HepG2 (cell line): ENCODE results near the gene MAN2A2. TPM values are rescaled to one million over a fixed set of nuclear protein-coding genes. Genes with fewer than 3 reads are reported as not detected.

Experiments used
- ATAC-seq: fragments of 200-7000 bp; cut with Tn5 transposase; 3 replicates; pipeline ENCODE4 v1.9.1; 2020; ENCODE audit warnings: mild to moderate bottlenecking, moderate library complexity
- BruUV-seq: library from RNA; stranded (reverse); fragments of 400-500 nt; replicated peaks from 2 replicates; lab custom pipeline; 2021; lab: Mats Ljungman, UMichigan
- CTCF ChIA-PET: fragments of 300-600 bp; formaldehyde crosslinking; extraction: SDS; loops from one replicate; lab custom pipeline; 2021; ENCODE audit warnings: low total read pairs, inconsistent platforms, low intra/inter-chr PET ratio; lab: Yijun Ruan, JAX
- POLR2A ChIA-PET: fragments of 350-600 bp; sonication (Branson Sonifier 250); formaldehyde crosslinking; loops from one replicate; lab custom pipeline; 2020; ENCODE audit warnings: antibody characterized with exemption, inconsistent platforms; lab: Yijun Ruan, JAX
- DNase-seq: peaks from one replicate; pipeline ENCODE4 v3.0.0-alpha.2; 2015; ENCODE audit warnings: low spot score
- FAIRE-seq: peaks from 3 replicates; lab custom pipeline; 2011; peaks lifted over from hg19 to GRCh38; lab: Jason Lieb, UNC
- H2AFZ ChIP-seq: one replicate; pipeline ENCODE4 v1.6.1; 2011; ENCODE audit warnings: low read length, inconsistent platforms
- H3K27ac ChIP-seq: fragments of 300-600 bp; 3 replicates; pipeline ENCODE4 v1.8.0; 2011; ENCODE audit warnings: mixed run types, mild to moderate bottlenecking, mixed read lengths, low read length, inconsistent platforms; ENCODE audit not compliant: insufficient read depth; ENCODE audit errors: extremely low read length
- H3K27me3 ChIP-seq, 2 experiments: fragments of 200-600 bp in 1 of 2; 2 replicates in 1 of 2; 3 replicates in 1 of 2; pipeline versions ENCODE4 v1.6.0 to v1.8.0; 2011; ENCODE audit warnings: low read length in 2 of 2, mild to moderate bottlenecking in 2 of 2, moderate library complexity in 2 of 2, inconsistent platforms in 1 of 2; ENCODE audit not compliant: insufficient read depth in 2 of 2, control insufficient read depth in 1 of 2
- H3K36me3 ChIP-seq, 2 experiments: fragments of 200-600 bp in 1 of 2; replicated peaks in 1 of 2; 2 replicates in 1 of 2; 3 replicates in 1 of 2; pipeline versions ENCODE4 v1.5.1 to v1.8.0; 2011; ENCODE audit warnings: low read length in 2 of 2, inconsistent platforms in 1 of 2; ENCODE audit not compliant: insufficient read depth in 2 of 2, control insufficient read depth in 1 of 2
- H3K4me1 ChIP-seq: 2 replicates; pipeline ENCODE4 v1.5.1; 2012; ENCODE audit warnings: low read length, inconsistent platforms; ENCODE audit not compliant: insufficient read depth
- H3K4me2 ChIP-seq: 2 replicates; pipeline ENCODE4 v1.6.0; 2011; ENCODE audit warnings: low read depth, low read length, inconsistent platforms
- H3K4me3 ChIP-seq, 3 experiments: fragments of 200-600 bp in 1 of 3; sonication (generic), shearing (Covaris generic) in 1 of 3; replicated peaks in 1 of 3; 2 replicates each; pipeline ENCODE4 v1.5.1; 2011 to 2016; ENCODE audit warnings: low read length in 3 of 3, inconsistent platforms in 2 of 3, low read depth in 2 of 3, mild to moderate bottlenecking in 2 of 3, control low read depth in 1 of 3, mixed read lengths in 1 of 3; ENCODE audit not compliant: insufficient read depth in 1 of 3
- H3K79me2 ChIP-seq: one replicate; pipeline ENCODE4 v1.6.1; 2011; ENCODE audit warnings: low read length, inconsistent platforms; ENCODE audit not compliant: insufficient read depth
- H3K9ac ChIP-seq: 2 replicates; pipeline ENCODE4 v1.6.0; 2011; ENCODE audit warnings: mild to moderate bottlenecking, low read depth, low read length, inconsistent platforms; ENCODE audit not compliant: insufficient read depth
- H3K9me3 ChIP-seq: 2 replicates; pipeline ENCODE4 v1.5.1; 2012; ENCODE audit warnings: mild to moderate bottlenecking, low read length
- H4K20me1 ChIP-seq: 2 replicates; pipeline ENCODE4 v1.6.0; 2011; ENCODE audit warnings: inconsistent platforms, mild to moderate bottlenecking, low read length, moderate library complexity; ENCODE audit not compliant: insufficient read depth
- ARNT ChIP-seq: fragments of 450-650 bp; IDR thresholded peaks from 2 replicates; pipeline ENCODE4 v1.6.1; 2017
- BATF2 ChIP-seq: sonication (generic); formaldehyde crosslinking; IDR thresholded peaks from 2 replicates; pipeline ENCODE4 v1.8.0; 2022; ENCODE audit warnings: mild to moderate bottlenecking, missing genetic modification reagents, moderate library complexity
- HDAC6 ChIP-seq: fragments of 200-600 bp; sonication (generic); IDR thresholded peaks from 2 replicates; pipeline ENCODE4 v1.7.0; 2017; ENCODE audit warnings: mild to moderate bottlenecking, antibody characterized with exemption, low read length, low read depth
- KLF16 ChIP-seq, 2 experiments: sonication (generic) in 1 of 2; formaldehyde crosslinking in 1 of 2; IDR thresholded peaks; 2 replicates each; pipeline versions ENCODE4 v1.6.1 to v1.8.0; 2016 to 2023; ENCODE audit warnings: missing genetic modification reagents in 2 of 2, missing compliant biosample characterization in 1 of 2
- MLXIP ChIP-seq: sonication (generic); formaldehyde crosslinking; IDR thresholded peaks from 2 replicates; pipeline ENCODE4 v1.9.0; 2021; ENCODE audit warnings: missing genetic modification reagents, borderline replicate concordance
- TGIF2 ChIP-seq: IDR thresholded peaks from 2 replicates; pipeline ENCODE4 v1.6.1; 2016; ENCODE audit warnings: control low read depth, missing compliant biosample characterization
- ZNF20 ChIP-seq: sonication (generic); formaldehyde crosslinking; IDR thresholded peaks from 2 replicates; pipeline ENCODE4 v1.4.0; 2020; ENCODE audit warnings: mild to moderate bottlenecking, moderate library complexity, missing genetic modification reagents
- ZNF446 ChIP-seq: sonication (generic); formaldehyde crosslinking; IDR thresholded peaks from 2 replicates; pipeline ENCODE4 v1.5.0; 2020; ENCODE audit warnings: mild to moderate bottlenecking, missing genetic modification reagents
- ZNF567 ChIP-seq: sonication (generic); formaldehyde crosslinking; IDR thresholded peaks from 2 replicates; pipeline ENCODE4 v1.8.1; 2023; ENCODE audit warnings: mild to moderate bottlenecking, missing genetic modification reagents, borderline replicate concordance
- ZNF580 ChIP-seq: IDR thresholded peaks from 2 replicates; pipeline ENCODE4 v1.6.1; 2016; ENCODE audit warnings: low read depth, borderline replicate concordance
- ZNF629 ChIP-seq: sonication (generic); formaldehyde crosslinking; conservative IDR thresholded peaks from 2 replicates; pipeline ENCODE4 v1.5.0; 2020; ENCODE audit warnings: missing genetic modification reagents
- ZNF644 ChIP-seq: IDR thresholded peaks from 2 replicates; pipeline ENCODE4 v1.6.1; 2016; ENCODE audit warnings: low read depth
- ZNF674 ChIP-seq: sonication (generic); formaldehyde crosslinking; IDR thresholded peaks from 2 replicates; pipeline ENCODE4 v1.5.0; 2020; ENCODE audit warnings: low read depth, mild to moderate bottlenecking, missing genetic modification reagents
- ZNF772 ChIP-seq: sonication (generic); formaldehyde crosslinking; IDR thresholded peaks from 2 replicates; pipeline ENCODE4 v1.5.0; 2020; ENCODE audit warnings: mild to moderate bottlenecking, missing genetic modification reagents
- ZSCAN21 ChIP-seq: sonication (generic); formaldehyde crosslinking; IDR thresholded peaks from 2 replicates; pipeline ENCODE4 v1.8.0; 2022; ENCODE audit warnings: mild to moderate bottlenecking, missing genetic modification reagents, moderate library complexity, borderline replicate concordance
- WGBS: methylation state at CpG from one replicate; pipeline ENCODE4 v1.1.6; 2017; ENCODE audit warnings: low lambda C conversion rate; 5-methylcytosine and 5-hydroxymethylcytosine counted together
- in situ Hi-C: cut with HindIII; loops from 2 replicates; pipeline ENCODE4 v1.10.0; 2017; ENCODE audit warnings: low pct_unique_long_range_greater_than_20kb; ENCODE audit not compliant: extremely low pct_ligation_motif_present
- intact Hi-C: fragments of 100-400 bp; cut with micrococcal nuclease; formaldehyde crosslinking; loops from one replicate; pipeline ENCODE4 v1.10.0; 2022; ENCODE audit not compliant: unreplicated experiment
- polyA plus RNA-seq, 8 experiments: library from polyadenylated mRNA; depleted of rRNA in 3 of 8; stranded (reverse) in 7 of 8; unstranded in 1 of 8; fragments of >200 nt; fragmentation: Illumina TruSeq in 4 of 8; extraction: Trizol in 4 of 8; gene quantifications; 2 replicates each; pipeline versions ENCODE4 v1.2.1 to v1.2.3, GENCODE V29; 2011 to 2016; ENCODE audit warnings: low read depth in 4 of 8, missing spikeins in 1 of 8, mixed read lengths in 1 of 8; ENCODE audit not compliant: insufficient read depth in 1 of 8
- total RNA-seq, 5 experiments: library from RNA; depleted of rRNA; stranded (reverse); fragments of >200 nt; fragmentation: Illumina TruSeq; extraction: Trizol; gene quantifications; 2 replicates each; pipeline ENCODE4 v1.2.3, GENCODE V29; 2016; ENCODE audit warnings: low read depth in 1 of 5
- TF ChIP-seq, protein P1 (sequence below): sonication (generic); formaldehyde crosslinking; IDR thresholded peaks from 2 replicates; pipeline ENCODE4 v1.9.0; 2022; ENCODE audit warnings: low read depth, missing genetic modification reagents
- TF ChIP-seq, protein P2 (sequence below): sonication (generic); formaldehyde crosslinking; IDR thresholded peaks from 2 replicates; pipeline ENCODE4 v1.5.1; 2020; ENCODE audit warnings: missing genetic modification reagents, mild to moderate bottlenecking, borderline replicate concordance

The MAN2A2 gene
- total and polyA plus RNA-seq, 2 of the 13 experiments (the other 11 are each of a cell fraction or from before 2014, with no cell fraction given) = 17.5 to 51.5 TPM

DNA sequence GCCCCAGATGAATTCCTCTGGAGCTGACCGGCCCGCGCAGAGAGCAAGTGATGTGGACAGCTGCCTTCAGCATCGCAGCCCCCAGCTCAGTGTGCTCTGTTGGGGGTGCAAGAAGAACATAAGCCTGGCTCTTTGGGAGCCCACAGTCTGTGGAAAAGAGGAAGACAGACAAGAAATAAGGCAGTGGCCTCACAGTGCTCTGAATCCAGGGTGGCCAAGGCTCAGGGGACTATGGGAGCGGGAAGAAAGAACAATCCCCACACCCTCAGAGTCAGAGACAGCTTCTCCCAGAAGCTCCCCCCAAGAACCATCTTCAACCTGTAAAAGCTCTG, 29.5 kb downstream of the MAN2A2 start:
- intact Hi-C loops (loop anchor here (5.0 to 10.0 kb wide), 4 partner anchors 45 to 120 kb away; partner anchors contain the start of gene PRC1), in situ Hi-C loops (loop anchor here (25.0 kb wide), 1 partner anchor 330 kb away; no protein-coding TSS in a partner anchor)
- H2AFZ ChIP-seq = peak overlapping the region; percentile 45
- no peaks in the 10 kb centered on the region for H4K20me1 ChIP-seq
- no peaks in the 10 kb centered on the region for H3K36me3 ChIP-seq
- peak overlapping the region in 2 of 3 experiments; percentile 67 to 87; a peak in 3 of 6 replicates for H3K4me3 ChIP-seq
- peak overlapping the region; percentile 89 for H3K4me2 ChIP-seq
- H3K79me2 ChIP-seq = peaks cover 6% of the 10 kb centered on the region
- DNase-seq = no peak
- POLR2A ChIA-PET = interaction anchor here (0.6 to 4.5 kb wide), 12 partner anchors 11 to 140 kb away, joined by 3 to 45 read pairs (median 6); partner anchors contain the start of genes MAN2A2 and RCCD1
- H3K9ac ChIP-seq = peak overlapping the region; percentile 88; the same call in 1 of the 2 replicates
- H3K27ac ChIP-seq = no peak overlapping the region
- 2% methylated on average over 5 of the region's 5 CpGs for WGBS
- CTCF ChIA-PET = interaction anchor here (0.8 to 1.4 kb wide), 2 partner anchors 29 to 100 kb away, joined by 3 to 4 read pairs; no protein-coding TSS in a partner anchor
- H3K9me3 ChIP-seq = no peaks in the 10 kb centered on the region
- BruUV-seq = no TSS peak
- no peak for FAIRE-seq
- ATAC-seq = no peak
- H3K27me3 ChIP-seq = no peaks in the 10 kb centered on the region; a peak in 2 of 5 replicates
- H3K4me1 ChIP-seq = peaks cover 62% of the 10 kb centered on the region
- TF ChIP-seq ZNF674 (CRISPR knock-in tag) (no peak), ZNF644 (CRISPR knock-in tag) (no peak), KLF16 (CRISPR knock-in tag; IDR thresholded peaks at IDR 0.05) (no peak), TGIF2 (no peak), ZNF567 (CRISPR knock-in tag) (no peak), HDAC6 (no peak), ARNT (no peak), ZNF772 (CRISPR knock-in tag) (0 out of 2 replicates have a peak, but pooled peaks have one; percentile 3), ZNF20 (CRISPR knock-in tag) (0 out of 2 replicates have a peak, but pooled peaks have one; percentile 13), ZNF580 (peak; percentile 10; the same call in 1 of the 2 replicates), ZSCAN21 (no peak), ZNF446 (CRISPR knock-in tag) (0 out of 2 replicates have a peak, but pooled peaks have one; percentile 0), ZNF629 (CRISPR knock-in tag) (no peak), BATF2 (no peak), MLXIP (CRISPR knock-in tag) (no peak)
- TF ChIP-seq, protein P1, sequence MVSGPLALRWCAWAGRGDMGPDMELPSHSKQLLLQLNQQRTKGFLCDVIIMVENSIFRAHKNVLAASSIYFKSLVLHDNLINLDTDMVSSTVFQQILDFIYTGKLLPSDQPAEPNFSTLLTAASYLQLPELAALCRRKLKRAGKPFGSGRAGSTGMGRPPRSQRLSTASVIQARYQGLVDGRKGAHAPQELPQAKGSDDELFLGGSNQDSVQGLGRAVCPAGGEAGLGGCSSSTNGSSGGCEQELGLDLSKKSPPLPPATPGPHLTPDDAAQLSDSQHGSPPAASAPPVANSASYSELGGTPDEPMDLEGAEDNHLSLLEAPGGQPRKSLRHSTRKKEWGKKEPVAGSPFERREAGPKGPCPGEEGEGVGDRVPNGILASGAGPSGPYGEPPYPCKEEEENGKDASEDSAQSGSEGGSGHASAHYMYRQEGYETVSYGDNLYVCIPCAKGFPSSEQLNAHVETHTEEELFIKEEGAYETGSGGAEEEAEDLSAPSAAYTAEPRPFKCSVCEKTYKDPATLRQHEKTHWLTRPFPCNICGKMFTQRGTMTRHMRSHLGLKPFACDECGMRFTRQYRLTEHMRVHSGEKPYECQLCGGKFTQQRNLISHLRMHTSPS (CRISPR knock-in tag) = no peak
- TF ChIP-seq, protein P2, sequence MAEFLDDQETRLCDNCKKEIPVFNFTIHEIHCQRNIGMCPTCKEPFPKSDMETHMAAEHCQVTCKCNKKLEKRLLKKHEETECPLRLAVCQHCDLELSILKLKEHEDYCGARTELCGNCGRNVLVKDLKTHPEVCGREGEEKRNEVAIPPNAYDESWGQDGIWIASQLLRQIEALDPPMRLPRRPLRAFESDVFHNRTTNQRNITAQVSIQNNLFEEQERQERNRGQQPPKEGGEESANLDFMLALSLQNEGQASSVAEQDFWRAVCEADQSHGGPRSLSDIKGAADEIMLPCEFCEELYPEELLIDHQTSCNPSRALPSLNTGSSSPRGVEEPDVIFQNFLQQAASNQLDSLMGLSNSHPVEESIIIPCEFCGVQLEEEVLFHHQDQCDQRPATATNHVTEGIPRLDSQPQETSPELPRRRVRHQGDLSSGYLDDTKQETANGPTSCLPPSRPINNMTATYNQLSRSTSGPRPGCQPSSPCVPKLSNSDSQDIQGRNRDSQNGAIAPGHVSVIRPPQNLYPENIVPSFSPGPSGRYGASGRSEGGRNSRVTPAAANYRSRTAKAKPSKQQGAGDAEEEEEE (CRISPR knock-in tag) = no peak; the same call in 1 of the 2 replicates
